Loucy (cell line): ENCODE data around the gene LIPJ.

Source experiments
- H2AFZ ChIP-seq: fragments of 200-600 bp; sonication (generic); 2 replicates; pipeline ENCODE4 v1.6.0; 2016; ENCODE audit warnings: antibody characterized with exemption, mild to moderate bottlenecking, low read length, moderate library complexity
- H3F3A ChIP-seq: fragments of 200-600 bp; 2 replicates; pipeline ENCODE4 v1.6.0; 2016; ENCODE audit warnings: antibody characterized with exemption, low read depth, mild to moderate bottlenecking
- H3K27me3 ChIP-seq: fragments of 200-600 bp; sonication (generic); 2 replicates; pipeline ENCODE4 v1.6.1; 2014; ENCODE audit warnings: low read length, mild to moderate bottlenecking; ENCODE audit not compliant: insufficient read depth, poor library complexity, severe bottlenecking
- H3K36me3 ChIP-seq: fragments of 200-600 bp; sonication (generic); 2 replicates; pipeline ENCODE4 v1.6.1; 2016; ENCODE audit warnings: low read length; ENCODE audit not compliant: insufficient read depth
- H3K4me1 ChIP-seq: fragments of 200-600 bp; sonication (generic); 2 replicates; pipeline ENCODE4 v1.5.1; 2014; ENCODE audit warnings: low read length, mild to moderate bottlenecking; ENCODE audit not compliant: insufficient read depth, poor library complexity, severe bottlenecking
- H3K4me2 ChIP-seq: fragments of 200-600 bp; sonication (generic); 2 replicates; pipeline ENCODE4 v1.6.0; 2014; ENCODE audit warnings: antibody characterized with exemption, low read length, low read depth, mild to moderate bottlenecking; ENCODE audit not compliant: poor library complexity, severe bottlenecking
- H3K4me3 ChIP-seq: fragments of 200-600 bp; sonication (generic); 2 replicates; pipeline ENCODE4 v1.5.1; 2014; ENCODE audit warnings: low read length, mild to moderate bottlenecking, mixed read lengths; ENCODE audit not compliant: poor library complexity, severe bottlenecking
- H3K79me2 ChIP-seq: fragments of 200-600 bp; sonication (generic); 2 replicates; pipeline ENCODE4 v1.6.1; 2014; ENCODE audit warnings: low read length; ENCODE audit not compliant: insufficient read depth
- H3K9ac ChIP-seq: fragments of 200-600 bp; sonication (generic); 2 replicates; pipeline ENCODE4 v1.6.0; 2014; ENCODE audit warnings: mild to moderate bottlenecking, low read depth, low read length, moderate library complexity; ENCODE audit not compliant: poor library complexity, severe bottlenecking
- H3K9me2 ChIP-seq: fragments of 200-600 bp; sonication (generic); replicated peaks from 2 replicates; pipeline ENCODE4 v1.6.1; 2016; ENCODE audit warnings: low read depth, low read length, mixed read lengths
- H3K9me3 ChIP-seq: fragments of 200-600 bp; sonication (generic); 2 replicates; pipeline ENCODE4 v1.6.1; 2014; ENCODE audit warnings: mild to moderate bottlenecking, antibody characterized with exemption, low read length, low read depth; ENCODE audit not compliant: insufficient read depth
- H4K20me1 ChIP-seq: fragments of 200-600 bp; sonication (generic); 2 replicates; pipeline ENCODE4 v1.6.0; 2014; ENCODE audit warnings: antibody characterized with exemption, low read length, mild to moderate bottlenecking; ENCODE audit not compliant: insufficient read depth, poor library complexity, severe bottlenecking
- CTCF ChIP-seq: fragments of 200-600 bp; sonication (generic); conservative IDR thresholded peaks from 2 replicates; pipeline ENCODE4 v1.5.1; 2014; ENCODE audit warnings: mild to moderate bottlenecking, antibody characterized with exemption, low read length
- EZH2phosphoT487 ChIP-seq: fragments of 200-600 bp; IDR thresholded peaks from 2 replicates; pipeline ENCODE4 v1.6.1; 2018; ENCODE audit warnings: antibody characterized with exemption, mild to moderate bottlenecking, moderate library complexity, borderline replicate concordance

Gene LIPJ

GRCh38 chr10:88652616-88653015, 66.1 kb downstream of the LIPJ start:
- H3K36me3 ChIP-seq: no peaks in the 10 kb centered on the region
- H3K9me3 ChIP-seq: no peaks in the 10 kb centered on the region
- H3K4me2 ChIP-seq: no peak overlapping the region

More at GRCh38 chr10:88652616-88653015, 66.1 kb downstream of the LIPJ start:
- Histone ChIP-seq H3K27me3 (no peaks in the 10 kb centered on the region), H3K9me2 (no peaks in the 10 kb centered on the region), H4K20me1 (no peaks in the 10 kb centered on the region), H3K9ac (no peak overlapping the region), H3F3A (no peaks in the 10 kb centered on the region), H3K4me3 (no peak overlapping the region), H3K4me1 (peaks cover 10% of the 10 kb centered on the region), H2AFZ (no peak overlapping the region), H3K79me2 (no peaks in the 10 kb centered on the region)
- TF ChIP-seq EZH2phosphoT487: no peak
- no peak for TF ChIP-seq CTCF
